Measurements from ENCODE around the gene SZRD1. TPM values are rescaled to one million over a fixed set of nuclear protein-coding genes. Genes with fewer than 3 reads are reported as not detected.

Gene SZRD1, protein sequence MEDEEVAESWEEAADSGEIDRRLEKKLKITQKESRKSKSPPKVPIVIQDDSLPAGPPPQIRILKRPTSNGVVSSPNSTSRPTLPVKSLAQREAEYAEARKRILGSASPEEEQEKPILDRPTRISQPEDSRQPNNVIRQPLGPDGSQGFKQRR
- 67.1 and 97.9 TPM in 2 replicates for total RNA-seq (ENCODE audit: low replicate concordance)

- TF ChIP-seq, protein P1, sequence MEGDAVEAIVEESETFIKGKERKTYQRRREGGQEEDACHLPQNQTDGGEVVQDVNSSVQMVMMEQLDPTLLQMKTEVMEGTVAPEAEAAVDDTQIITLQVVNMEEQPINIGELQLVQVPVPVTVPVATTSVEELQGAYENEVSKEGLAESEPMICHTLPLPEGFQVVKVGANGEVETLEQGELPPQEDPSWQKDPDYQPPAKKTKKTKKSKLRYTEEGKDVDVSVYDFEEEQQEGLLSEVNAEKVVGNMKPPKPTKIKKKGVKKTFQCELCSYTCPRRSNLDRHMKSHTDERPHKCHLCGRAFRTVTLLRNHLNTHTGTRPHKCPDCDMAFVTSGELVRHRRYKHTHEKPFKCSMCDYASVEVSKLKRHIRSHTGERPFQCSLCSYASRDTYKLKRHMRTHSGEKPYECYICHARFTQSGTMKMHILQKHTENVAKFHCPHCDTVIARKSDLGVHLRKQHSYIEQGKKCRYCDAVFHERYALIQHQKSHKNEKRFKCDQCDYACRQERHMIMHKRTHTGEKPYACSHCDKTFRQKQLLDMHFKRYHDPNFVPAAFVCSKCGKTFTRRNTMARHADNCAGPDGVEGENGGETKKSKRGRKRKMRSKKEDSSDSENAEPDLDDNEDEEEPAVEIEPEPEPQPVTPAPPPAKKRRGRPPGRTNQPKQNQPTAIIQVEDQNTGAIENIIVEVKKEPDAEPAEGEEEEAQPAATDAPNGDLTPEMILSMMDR (IDR thresholded peaks at IDR 0.05; ENCODE audit: insufficient read depth, low read length): no peak
- peak; percentile 99 for DNase-seq (ENCODE audit: low read depth)
- H3K4me3 ChIP-seq (ENCODE audit: low read depth, low read length): peak within 1 kb of the TSS; percentile 85
These were observed at the start of gene SZRD1 for GRCh38 chr1:16366722-16367257. SZRD1 (plus strand) TSS chr1:16367242; CDS start chr1:16367258, 16 bp downstream.

DNA sequence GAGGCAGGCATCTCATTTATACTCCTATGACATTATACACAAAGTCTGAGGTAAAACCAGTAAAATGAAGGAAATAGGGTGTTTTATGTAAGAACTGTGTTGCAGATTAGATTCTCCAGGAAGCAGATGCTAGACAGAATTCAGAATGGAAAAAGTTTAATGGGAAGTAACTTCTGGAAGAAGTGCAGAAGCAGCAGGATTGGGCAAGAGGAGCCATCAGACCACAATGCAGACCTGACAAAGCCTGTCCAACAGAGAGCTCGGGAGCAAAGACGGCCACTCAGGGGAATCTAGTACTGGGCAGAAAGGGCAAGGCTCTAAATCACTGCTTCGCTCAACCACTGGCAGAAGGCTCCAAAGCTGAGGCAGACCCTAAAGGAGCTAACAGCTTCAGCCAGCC lies 48.5 kb upstream of the SZRD1 start:
- DNase-seq (ENCODE audit: low read depth): peak; percentile 52
- TF ChIP-seq, protein P1 (IDR thresholded peaks at IDR 0.05; ENCODE audit: insufficient read depth, low read length): no peak
- H3K4me3 ChIP-seq (ENCODE audit: low read depth, low read length): no peak overlapping the region

DNA sequence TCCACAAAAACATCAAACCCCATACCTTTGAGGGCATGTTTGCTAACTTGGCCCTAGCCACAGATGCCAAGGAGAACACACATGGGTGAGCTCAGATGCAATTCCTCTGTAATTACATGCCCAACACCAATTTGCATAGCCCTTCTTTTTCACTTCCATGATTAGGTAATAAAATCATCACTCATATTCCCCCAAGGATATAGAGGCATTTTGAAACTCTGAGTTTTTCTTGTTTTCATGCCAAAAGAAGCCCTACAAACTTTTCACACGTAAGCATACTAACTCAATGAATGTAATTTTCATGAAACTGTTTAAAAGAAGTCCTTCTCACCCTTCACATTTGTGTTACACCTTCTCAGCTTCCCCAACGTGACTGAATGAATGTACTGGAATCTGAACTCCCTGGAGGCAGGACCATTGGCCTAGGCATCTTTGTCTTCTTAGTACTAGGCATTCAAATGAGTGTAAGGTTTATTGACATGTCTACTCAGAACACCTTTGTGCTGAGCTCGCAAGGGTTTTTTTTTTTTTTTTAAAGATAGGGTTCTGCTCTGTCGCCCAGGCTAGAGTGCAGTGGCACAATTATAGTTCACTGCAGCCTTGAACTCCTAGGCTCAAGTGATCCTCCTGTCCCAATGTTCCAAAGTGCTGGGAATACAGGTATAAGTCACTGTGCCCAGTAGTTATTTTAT lies 45.7 kb upstream of the SZRD1 start:
- TF ChIP-seq, protein P1 (IDR thresholded peaks at IDR 0.05; ENCODE audit: insufficient read depth, low read length): no peak
- DNase-seq (ENCODE audit: low read depth): peak; percentile 66
- no peak overlapping the region for H3K4me3 ChIP-seq (ENCODE audit: low read depth, low read length)

GRCh38 chr1:16324456-16324890 lies 42.6 kb upstream of the SZRD1 start:
- TF ChIP-seq, protein P1 (IDR thresholded peaks at IDR 0.05; ENCODE audit: insufficient read depth, low read length): no peak
- DNase-seq (ENCODE audit: low read depth): peak; percentile 89
- no peak overlapping the region for H3K4me3 ChIP-seq (ENCODE audit: low read depth, low read length)

DNA sequence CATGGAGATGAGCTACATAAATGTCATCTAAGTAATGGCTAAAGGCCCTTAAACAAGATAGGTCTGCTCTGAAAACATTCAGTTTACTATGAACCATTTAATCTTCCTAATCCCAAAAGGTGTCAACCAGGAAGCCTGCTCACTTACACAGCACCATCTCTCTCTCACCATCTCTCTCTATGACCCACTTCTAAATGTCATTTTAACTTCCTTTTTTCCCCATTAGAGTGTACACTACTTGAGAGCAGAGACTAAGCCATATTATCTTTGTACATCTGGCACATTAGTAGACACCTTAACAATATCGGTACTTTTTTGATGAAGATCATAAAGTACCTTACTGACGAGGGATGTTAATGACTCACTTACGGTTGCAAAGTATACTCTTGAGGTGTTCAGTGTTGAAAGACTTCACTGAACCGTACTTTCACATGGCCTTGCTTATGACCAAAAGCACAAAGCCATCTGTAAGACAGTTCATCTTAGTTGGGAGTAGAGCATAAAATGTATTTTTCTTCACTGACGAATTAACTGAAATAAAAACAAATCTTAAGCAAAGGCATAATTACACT lies 40.1 kb upstream of the SZRD1 start:
- TF ChIP-seq, protein P1 (IDR thresholded peaks at IDR 0.05; ENCODE audit: insufficient read depth, low read length): no peak
- DNase-seq (ENCODE audit: low read depth): no peak
- H3K4me3 ChIP-seq (ENCODE audit: low read depth, low read length): no peak overlapping the region

DNA sequence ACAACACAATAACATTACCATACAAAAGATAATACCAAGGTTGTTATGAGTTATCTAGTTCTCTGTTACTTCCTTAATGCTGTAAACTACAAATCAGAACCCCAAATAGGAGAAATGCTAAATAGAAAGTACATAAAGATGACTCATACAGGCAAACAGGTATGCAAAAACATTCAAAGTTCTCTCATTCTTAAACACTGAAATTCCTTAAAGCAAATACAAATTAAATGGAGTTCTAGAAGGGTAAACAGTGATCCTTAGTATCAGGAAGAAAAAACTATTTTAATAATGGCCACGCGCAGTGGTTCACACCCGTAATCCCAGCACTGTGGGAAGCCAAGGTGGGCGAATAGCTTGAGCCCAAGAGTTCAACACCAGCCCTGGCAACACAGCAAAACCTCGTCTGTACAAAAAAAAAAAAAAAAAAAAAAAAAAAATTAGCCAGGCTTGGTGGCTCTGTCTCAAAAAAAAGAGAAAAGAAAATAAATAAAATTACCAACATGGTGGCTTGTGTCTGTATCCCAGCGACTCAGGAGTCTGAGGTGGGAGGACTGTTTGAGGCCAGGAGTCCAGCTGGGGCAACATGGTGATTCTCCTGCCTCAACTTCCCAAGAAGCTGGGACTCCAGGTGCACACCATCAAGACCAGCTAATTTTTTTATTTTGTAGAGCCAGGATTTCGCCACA lies 32.2 kb upstream of the SZRD1 start:
- no peak overlapping the region for H3K4me3 ChIP-seq (ENCODE audit: low read depth, low read length)
- DNase-seq (ENCODE audit: low read depth): no peak
- TF ChIP-seq, protein P1 (IDR thresholded peaks at IDR 0.05; ENCODE audit: insufficient read depth, low read length): no peak
